Activated naive CD8-positive, alpha-beta T cell (primary cell): Measurements from ENCODE around the gene CLDN5.

Experiments
- H3K27ac Mint-ChIP-seq: one replicate; pipeline ENCODE4 v1.8.0; 2021; ENCODE audit warnings: mixed read lengths
- H3K27me3 Mint-ChIP-seq: one replicate; pipeline ENCODE4 v1.8.0; 2021; ENCODE audit warnings: mixed read lengths
- H3K36me3 Mint-ChIP-seq: one replicate; pipeline ENCODE4 v1.8.0; 2021; ENCODE audit warnings: mixed read lengths
- H3K4me1 Mint-ChIP-seq: one replicate; pipeline ENCODE4 v1.8.0; 2021; ENCODE audit warnings: low read depth, mixed read lengths
- H3K4me3 Mint-ChIP-seq: one replicate; pipeline ENCODE4 v1.8.0; 2021; ENCODE audit warnings: mild to moderate bottlenecking, mixed read lengths
- H3K9me3 Mint-ChIP-seq: one replicate; pipeline ENCODE4 v1.8.0; 2021; ENCODE audit warnings: low read depth, mixed read lengths

Gene CLDN5

GRCh38 chr22:19520007-19520406 lies 4.2 kb downstream of the CLDN5 start:
- Mint-ChIP-seq H3K27me3 (no peaks in the 10 kb centered on the region), H3K4me1 (peaks cover 8% of the 10 kb centered on the region), H3K36me3 (peaks cover 3% of the 10 kb centered on the region)

DNA sequence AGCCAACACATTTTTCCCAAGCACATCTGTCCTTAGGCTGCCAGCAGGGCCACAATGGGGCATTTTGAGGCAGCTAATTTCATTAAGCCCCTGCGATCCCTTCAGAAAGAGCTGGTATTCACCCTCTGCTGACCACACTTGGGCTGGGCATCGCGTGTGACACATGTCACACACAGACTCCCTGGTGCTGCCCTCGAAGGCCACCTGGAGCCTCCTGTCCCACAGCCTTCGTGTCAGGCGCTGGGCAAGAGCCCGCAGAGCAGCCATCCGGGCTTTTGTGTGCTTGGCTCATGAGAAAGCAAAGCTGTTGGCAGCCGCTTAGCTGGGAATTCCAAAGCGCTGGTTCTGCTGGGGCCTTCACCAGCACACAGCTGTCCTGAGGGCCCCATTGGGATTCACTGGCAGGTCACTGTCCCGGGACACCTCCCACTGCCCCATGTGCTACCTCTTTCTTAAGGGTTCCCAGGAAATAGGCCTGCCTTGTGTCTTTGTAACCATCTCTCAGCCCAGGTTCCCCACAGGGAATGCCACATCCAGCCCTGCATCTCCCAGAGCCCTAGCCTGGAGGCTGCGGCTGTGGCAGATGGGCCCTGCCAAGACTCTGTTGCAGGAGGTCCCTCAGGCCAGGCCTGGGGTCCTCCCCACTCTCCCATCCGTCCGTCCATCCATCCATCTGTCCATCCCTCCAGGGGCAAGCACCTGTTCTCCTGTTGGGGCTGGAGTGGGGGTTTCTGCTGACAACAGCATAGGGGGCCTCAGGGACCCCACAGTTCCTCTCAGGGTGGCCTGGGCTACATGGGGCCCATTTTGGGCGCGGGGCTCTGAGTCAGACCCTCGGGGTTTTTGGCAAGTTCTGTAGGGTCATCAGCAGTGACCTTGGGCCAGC lies 4.9 kb downstream of the CLDN5 start:
- H3K27ac Mint-ChIP-seq, result no peak overlapping the region
- peaks cover 3% of the 10 kb centered on the region for H3K36me3 Mint-ChIP-seq
- H3K27me3 Mint-ChIP-seq, result no peaks in the 10 kb centered on the region
- H3K4me1 Mint-ChIP-seq, result peaks cover 4% of the 10 kb centered on the region
- H3K4me3 Mint-ChIP-seq, result no peak overlapping the region
- H3K9me3 Mint-ChIP-seq, result no peaks in the 10 kb centered on the region

More at GRCh38 chr22:19520007-19520406, 4.2 kb downstream of the CLDN5 start:
- H3K9me3 Mint-ChIP-seq, result no peaks in the 10 kb centered on the region
- H3K4me3 Mint-ChIP-seq, result no peak overlapping the region
- no peak overlapping the region for H3K27ac Mint-ChIP-seq

GRCh38 chr22:19518635-19519034 lies 5.6 kb downstream of the CLDN5 start:
- no peaks in the 10 kb centered on the region for H3K27me3 Mint-ChIP-seq
- H3K9me3 Mint-ChIP-seq, result peaks cover 4% of the 10 kb centered on the region
- peaks cover 2% of the 10 kb centered on the region for H3K4me1 Mint-ChIP-seq
- no peak overlapping the region for H3K27ac Mint-ChIP-seq
- peaks cover 8% of the 10 kb centered on the region for H3K36me3 Mint-ChIP-seq
- no peak overlapping the region for H3K4me3 Mint-ChIP-seq

DNA sequence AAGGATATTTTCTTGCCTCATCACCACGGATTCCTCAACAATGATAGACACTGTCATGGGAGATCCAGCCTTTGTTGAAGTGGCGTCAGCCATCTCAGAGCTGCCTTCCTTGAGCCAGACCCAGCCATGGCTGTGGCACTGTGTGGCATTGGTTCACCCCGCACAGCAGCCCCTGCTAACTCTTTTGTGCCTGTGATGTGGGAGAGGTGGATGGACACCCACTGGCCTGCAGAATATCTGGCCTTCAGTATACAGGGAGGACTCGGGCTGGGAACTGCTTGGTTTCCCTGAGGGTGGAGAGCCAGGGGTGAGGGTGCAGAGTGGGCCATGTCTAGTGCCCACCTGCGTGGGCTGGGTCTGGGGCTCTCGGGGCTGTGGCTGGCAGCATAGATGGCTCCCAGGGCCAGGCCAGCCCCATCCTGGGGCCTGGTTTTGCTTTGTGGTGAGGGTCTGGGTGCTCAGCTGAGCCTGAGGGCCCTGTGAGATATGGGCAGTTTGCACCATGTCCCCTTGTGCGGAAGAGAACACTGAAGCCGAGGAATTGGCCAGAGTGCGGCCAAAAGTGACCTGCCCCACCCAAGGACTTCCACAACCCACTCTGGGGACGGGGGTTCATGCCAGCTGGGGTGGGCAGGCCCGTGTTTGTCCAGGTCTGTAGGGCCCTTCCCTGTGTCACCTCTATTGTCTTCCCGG lies 6.1 kb downstream of the CLDN5 start:
- no peak overlapping the region for H3K27ac Mint-ChIP-seq
- peaks cover 14% of the 10 kb centered on the region for H3K36me3 Mint-ChIP-seq
- peaks cover 2% of the 10 kb centered on the region for H3K4me1 Mint-ChIP-seq
- H3K4me3 Mint-ChIP-seq, result no peak overlapping the region
- no peaks in the 10 kb centered on the region for H3K27me3 Mint-ChIP-seq
- H3K9me3 Mint-ChIP-seq, result peaks cover 8% of the 10 kb centered on the region

DNA sequence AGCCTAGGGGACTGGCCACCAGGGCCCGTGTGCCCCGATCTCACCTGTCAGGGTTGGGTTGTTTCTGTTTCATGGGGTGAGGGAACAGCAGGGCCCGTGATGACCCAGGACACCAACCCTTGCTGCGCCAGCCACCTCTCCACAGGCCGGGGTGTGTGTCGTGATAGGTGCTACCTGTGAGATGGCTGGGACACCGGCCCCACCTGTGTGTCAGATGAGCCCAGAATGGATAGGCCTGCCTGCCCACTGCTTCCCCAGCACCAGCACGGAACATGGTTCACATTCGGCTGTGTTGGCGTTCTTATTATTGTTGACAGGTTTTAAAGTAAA lies 7.1 kb downstream of the CLDN5 start:
- Mint-ChIP-seq H3K9me3 (peaks cover 11% of the 10 kb centered on the region), H3K4me3 (no peak overlapping the region), H3K4me1 (no peaks in the 10 kb centered on the region), H3K36me3 (peaks cover 20% of the 10 kb centered on the region), H3K27me3 (no peaks in the 10 kb centered on the region), H3K27ac (no peak overlapping the region)

- no peak overlapping the region for H3K27ac Mint-ChIP-seq
- H3K4me3 Mint-ChIP-seq, result no peak overlapping the region
- H3K36me3 Mint-ChIP-seq, result peaks cover 21% of the 10 kb centered on the region
- no peaks in the 10 kb centered on the region for H3K27me3 Mint-ChIP-seq
- H3K9me3 Mint-ChIP-seq, result peaks cover 11% of the 10 kb centered on the region
- H3K4me1 Mint-ChIP-seq, result no peaks in the 10 kb centered on the region
Measured at GRCh38 chr22:19516378-19517170, 7.6 kb downstream of the CLDN5 start.

GRCh38 chr22:19515654-19516377 lies 8.4 kb downstream of the CLDN5 start:
- Mint-ChIP-seq H3K9me3 (peaks cover 11% of the 10 kb centered on the region), H3K4me3 (no peak overlapping the region)

GRCh38 chr22:19514831-19515565 lies 9.2 kb downstream of the CLDN5 start:
- H3K27me3 Mint-ChIP-seq, result no peaks in the 10 kb centered on the region
- H3K4me3 Mint-ChIP-seq, result no peak overlapping the region
- peaks cover 22% of the 10 kb centered on the region for H3K36me3 Mint-ChIP-seq
- no peaks in the 10 kb centered on the region for H3K4me1 Mint-ChIP-seq
- peaks cover 11% of the 10 kb centered on the region for H3K9me3 Mint-ChIP-seq
- no peak overlapping the region for H3K27ac Mint-ChIP-seq

More at GRCh38 chr22:19515654-19516377, 8.4 kb downstream of the CLDN5 start:
- Mint-ChIP-seq H3K36me3 (peaks cover 22% of the 10 kb centered on the region), H3K27me3 (no peaks in the 10 kb centered on the region), H3K27ac (no peak overlapping the region), H3K4me1 (no peaks in the 10 kb centered on the region)

DNA sequence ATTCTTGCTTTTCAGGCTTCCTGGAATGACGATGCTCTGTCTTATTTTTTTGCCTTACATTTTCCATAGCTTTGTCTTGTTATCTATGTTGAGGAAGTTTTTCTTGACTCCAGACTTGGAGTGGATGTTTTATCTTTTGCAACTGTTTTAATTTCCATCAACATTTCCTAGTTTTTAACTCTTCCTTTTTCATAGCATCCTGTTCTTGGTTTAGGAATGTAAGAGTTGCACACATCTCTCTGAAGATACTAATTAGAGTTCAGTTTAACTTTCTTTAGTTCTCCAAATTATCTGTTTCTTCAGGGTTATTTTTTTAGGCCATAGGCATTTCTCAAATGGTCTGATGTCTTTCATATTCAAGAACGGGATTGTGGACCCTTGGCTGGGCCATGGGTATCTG lies 10.4 kb downstream of the CLDN5 start:
- no peaks in the 10 kb centered on the region for H3K4me1 Mint-ChIP-seq
- H3K27me3 Mint-ChIP-seq, result no peaks in the 10 kb centered on the region
- peaks cover 11% of the 10 kb centered on the region for H3K9me3 Mint-ChIP-seq
- H3K27ac Mint-ChIP-seq, result no peak overlapping the region
- no peak overlapping the region for H3K4me3 Mint-ChIP-seq
- H3K36me3 Mint-ChIP-seq, result peaks cover 22% of the 10 kb centered on the region

DNA sequence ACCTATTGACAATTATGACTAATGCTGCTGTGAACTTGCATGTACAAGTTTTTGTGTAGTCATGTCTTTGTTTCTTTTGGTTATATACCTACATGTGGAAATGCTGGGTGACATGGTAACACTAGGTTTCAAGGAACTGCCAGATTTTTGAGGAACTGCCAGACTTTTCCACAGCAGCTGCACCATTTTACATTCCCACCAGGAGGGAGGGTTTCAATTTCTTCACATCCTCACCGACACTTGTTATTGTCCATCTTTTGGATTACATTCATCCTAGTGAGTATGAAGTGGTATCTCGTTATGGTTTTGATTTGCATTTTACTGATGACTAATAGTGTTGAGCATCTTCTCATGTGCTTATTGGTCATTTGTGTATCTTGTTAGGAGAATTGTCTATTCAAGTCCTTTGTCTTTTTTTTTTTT lies 13.3 kb downstream of the CLDN5 start:
- peaks cover 4% of the 10 kb centered on the region for H3K4me1 Mint-ChIP-seq
- H3K36me3 Mint-ChIP-seq, result peaks cover 19% of the 10 kb centered on the region
- H3K27ac Mint-ChIP-seq, result no peak overlapping the region
- H3K27me3 Mint-ChIP-seq, result no peaks in the 10 kb centered on the region
- H3K9me3 Mint-ChIP-seq, result peaks cover 11% of the 10 kb centered on the region
- no peak overlapping the region for H3K4me3 Mint-ChIP-seq

- Mint-ChIP-seq H3K4me3 (no peak overlapping the region), H3K27ac (no peak overlapping the region), H3K9me3 (peaks cover 11% of the 10 kb centered on the region), H3K36me3 (peaks cover 19% of the 10 kb centered on the region), H3K4me1 (peaks cover 14% of the 10 kb centered on the region), H3K27me3 (no peaks in the 10 kb centered on the region)
Measured at GRCh38 chr22:19509923-19510322, 14.3 kb downstream of the CLDN5 start.

DNA sequence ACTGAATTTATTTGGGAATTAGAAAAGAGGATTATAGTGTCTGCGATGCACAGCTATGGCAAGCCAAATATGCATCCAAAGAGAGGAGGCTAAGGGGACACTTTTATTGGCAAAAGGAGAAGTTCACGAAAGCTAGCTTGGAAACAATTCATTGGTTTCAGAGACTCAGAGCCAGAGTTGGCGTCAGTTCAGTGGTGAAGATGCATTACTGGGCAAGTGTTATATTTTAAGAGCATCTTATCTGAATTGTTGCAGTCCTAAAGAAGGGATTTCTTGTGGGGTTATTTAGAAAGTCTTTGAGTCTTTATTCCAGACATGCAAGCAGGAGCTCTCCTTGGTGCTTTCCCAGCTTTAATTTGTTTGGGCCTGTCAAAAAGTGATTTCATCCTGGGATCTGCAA lies 15.0 kb downstream of the CLDN5 start:
- Mint-ChIP-seq H3K9me3 (peaks cover 11% of the 10 kb centered on the region), H3K4me1 (peaks cover 20% of the 10 kb centered on the region), H3K4me3 (no peak overlapping the region), H3K36me3 (peaks cover 19% of the 10 kb centered on the region), H3K27me3 (no peaks in the 10 kb centered on the region), H3K27ac (no peak overlapping the region)

DNA sequence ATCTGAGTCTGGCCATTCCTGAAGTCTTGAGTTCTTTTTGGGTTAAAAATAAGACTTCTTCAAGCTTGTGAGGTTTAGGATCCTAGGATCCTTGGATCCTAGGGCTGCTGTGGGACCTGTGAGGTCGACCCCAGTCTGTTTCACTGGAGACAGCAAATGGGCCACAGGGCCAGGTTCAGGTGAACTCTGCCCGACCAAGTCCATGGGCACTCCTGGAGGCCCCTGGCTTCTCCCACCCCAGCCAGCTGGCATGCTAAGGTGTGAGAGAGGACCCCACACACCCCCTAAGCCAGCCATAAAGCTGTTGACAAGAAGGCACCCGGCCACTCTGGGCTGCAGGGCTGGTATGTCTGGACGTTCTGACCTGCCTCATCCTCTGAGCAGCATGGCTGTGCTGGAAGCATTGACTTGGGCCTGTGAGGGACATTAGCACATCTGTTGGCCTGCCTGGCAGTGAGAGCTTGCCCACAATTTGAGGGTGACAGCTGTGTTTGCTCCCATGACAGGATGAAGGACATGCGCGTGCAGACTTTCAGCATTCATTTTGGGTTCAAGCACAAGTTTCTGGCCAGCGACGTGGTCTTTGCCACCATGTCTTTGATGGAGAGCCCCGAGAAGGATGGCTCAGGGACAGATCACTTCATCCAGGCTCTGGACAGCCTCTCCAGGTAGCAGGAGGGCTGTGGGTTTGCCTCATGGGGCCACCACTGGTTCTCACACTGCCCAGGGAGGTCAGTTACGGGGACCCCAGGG lies 16.0 kb downstream of the CLDN5 start:
- Mint-ChIP-seq H3K4me1 (peaks cover 20% of the 10 kb centered on the region), H3K27ac (no peak overlapping the region), H3K36me3 (peaks cover 9% of the 10 kb centered on the region), H3K9me3 (peaks cover 3% of the 10 kb centered on the region), H3K4me3 (no peak overlapping the region), H3K27me3 (no peaks in the 10 kb centered on the region)
